HG03025 (cell line): ENCODE measurements around the gene CD48.
"Not testable (repeated sequence)": the region's sequence is repeated elsewhere in the genome, so short reads cannot be mapped to it uniquely, and the experiment has no call there.

Experiments used
- ATAC-seq: cut with Tn5 transposase; IDR thresholded peaks from one replicate; pipeline ENCODE4 v1.9.1; 2021; ENCODE audit warnings: mild to moderate bottlenecking, moderate library complexity; ENCODE audit not compliant: unreplicated experiment, low FRiP score

CD48 gene

DNA sequence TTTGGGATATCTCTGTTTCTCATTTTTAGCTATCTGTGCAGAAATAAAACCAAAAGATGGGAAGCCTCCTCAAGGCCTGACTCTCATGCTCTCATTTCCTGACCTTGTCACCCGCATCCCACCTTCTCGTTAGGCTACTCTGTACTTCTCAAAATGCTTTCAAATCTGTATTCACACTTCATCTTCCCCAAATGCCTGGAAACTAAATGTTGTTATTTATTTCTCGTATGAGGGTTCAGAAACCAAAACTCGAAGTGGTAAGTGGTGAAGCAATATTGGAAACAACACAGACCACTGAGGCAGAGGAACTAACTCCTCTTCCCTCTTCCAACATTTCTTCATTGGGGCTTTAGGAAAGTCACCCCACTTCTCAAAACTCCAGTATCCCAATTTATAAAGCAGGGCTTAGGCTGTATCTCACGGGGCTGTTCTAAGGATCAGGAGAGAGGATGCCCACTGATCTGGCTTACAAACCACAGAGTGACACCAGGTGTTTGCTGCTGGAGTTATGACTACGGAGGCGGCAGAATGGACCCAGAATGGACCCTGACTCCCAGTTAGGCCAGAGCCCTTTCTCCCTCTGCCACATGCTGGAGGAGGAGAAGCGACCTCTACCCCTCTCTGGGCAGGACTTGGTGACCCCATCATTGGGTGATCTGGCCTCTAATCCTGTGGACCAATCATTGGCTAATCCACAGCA is 31.0 kb upstream of the CD48 start:
- ATAC-seq, result no peak

DNA sequence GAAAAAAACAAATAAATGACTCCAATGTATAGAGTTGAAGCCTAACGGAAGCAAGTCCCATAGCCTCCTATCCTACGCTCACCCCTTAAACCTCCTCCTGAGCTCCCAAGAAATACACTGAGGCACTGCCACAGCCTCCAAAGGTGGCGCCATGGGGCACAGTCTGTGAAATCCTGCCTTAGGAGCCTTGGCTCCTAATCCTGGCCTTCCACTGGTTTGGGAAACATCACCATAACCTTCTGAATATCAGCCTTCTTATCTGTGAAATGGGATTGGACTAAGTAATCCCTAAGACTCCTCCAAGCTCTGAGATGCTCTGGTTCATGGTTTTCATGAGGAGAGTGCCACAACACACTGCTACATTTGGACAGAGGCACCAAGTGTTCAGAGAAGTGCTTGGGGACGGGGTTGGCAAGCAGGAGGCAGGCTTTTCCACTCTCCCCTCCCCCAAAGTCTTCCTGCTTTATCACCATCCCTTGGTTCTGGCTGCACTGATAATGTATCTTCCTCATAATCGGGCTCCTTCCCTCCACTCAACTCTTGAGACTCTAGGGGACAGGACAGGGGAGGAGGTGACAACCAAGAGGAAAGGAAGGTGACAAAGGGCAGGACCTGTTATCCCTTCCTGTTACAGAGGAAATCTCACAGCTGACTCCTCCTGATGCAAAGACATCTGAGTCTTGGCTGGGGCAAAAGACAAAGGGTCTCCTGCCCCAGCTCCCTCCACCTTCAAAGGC is 30.2 kb upstream of the CD48 start:
- no peak for ATAC-seq

DNA sequence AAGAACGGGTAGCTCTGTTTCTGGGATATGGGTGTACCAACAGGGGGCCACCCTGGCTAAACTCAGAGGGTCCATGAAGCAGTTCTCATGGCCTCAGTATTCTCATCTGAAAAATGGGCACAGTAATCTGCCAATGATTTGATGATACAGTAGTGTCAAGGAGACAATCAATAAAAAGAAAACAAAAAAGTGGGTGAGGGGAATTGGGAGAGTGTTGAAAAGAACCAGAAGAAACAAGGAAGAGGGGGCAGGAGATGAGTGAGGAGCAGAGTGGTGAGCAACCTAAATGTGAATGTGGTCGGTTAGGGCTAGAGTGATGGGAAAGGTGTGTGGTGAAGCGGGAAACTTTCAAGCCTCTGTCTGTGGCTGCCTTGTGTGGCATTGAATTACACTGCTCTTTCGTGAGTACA is 29.5 kb upstream of the CD48 start:
- ATAC-seq, result no peak

DNA sequence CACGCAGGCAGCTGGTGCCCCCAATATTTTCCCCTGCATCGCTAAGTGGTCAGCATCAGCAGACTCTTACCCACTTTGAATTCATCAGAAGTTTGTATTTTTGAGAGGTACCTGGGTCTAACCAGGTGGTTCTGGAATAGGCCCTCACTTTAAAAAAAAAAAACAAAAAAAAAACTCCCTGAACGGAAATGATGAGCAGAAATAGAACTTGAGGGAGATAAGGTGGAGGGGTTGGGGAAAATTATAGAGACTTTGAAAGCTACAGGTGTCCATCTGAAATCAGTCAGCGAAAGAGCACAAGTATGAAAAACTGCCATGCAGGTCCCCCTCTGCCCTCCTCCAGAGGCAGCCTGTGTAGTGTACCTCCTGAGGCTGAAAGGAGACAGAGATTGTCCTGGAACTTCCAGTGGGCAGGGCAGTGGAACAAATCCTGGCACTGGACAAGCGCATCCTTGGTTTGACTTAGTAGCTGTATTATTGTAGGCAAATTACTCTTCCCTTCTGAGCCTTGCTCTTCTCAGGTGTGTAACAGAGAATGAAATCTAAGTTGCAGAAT is 28.6 kb upstream of the CD48 start:
- ATAC-seq, result no peak

DNA sequence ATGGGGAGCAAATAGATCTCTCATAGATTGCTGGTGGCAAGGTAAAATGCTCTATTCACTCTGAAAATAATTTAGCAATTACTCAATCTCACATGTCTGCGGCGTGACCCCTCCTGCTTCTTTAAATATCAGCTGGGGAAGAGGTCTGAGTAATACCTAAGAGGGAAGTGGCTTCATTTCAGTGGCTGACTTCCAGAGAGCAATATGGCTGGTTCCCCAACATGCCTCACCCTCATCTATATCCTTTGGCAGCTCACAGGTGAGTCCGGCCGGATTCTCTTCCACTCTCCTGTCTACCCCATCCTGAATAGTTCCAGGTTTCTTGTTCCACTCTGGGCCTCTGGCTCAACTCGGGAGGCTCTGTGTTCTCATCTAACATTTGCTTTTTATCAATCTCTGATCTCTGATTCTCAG is 27.5 kb upstream of the CD48 start, which contains the start of gene SLAMF7:
Gene SLAMF7 (plus strand): TSS at position 150 of the 414 bp plus-strand sequence. CDS start 55 bp downstream, at position 205.
- no peak for ATAC-seq

DNA sequence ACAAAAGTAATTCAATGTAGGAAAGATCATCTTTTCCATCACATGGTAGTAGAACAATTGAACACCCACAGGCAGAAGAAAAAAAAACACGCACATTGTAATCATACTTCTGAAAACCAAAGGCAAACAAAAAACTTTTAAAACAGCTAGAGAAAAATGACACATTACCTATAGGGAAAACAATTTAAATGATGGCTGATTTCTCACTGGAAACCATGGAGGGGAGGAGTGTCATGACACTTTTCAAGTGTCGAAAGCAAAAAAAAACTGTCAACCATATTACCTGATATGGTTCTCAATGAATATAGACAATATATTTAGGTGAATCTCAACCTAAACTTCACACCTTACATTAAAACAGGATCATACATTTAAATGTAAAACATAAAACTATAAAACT is 26.6 kb upstream of the CD48 start:
- no peak for ATAC-seq

DNA sequence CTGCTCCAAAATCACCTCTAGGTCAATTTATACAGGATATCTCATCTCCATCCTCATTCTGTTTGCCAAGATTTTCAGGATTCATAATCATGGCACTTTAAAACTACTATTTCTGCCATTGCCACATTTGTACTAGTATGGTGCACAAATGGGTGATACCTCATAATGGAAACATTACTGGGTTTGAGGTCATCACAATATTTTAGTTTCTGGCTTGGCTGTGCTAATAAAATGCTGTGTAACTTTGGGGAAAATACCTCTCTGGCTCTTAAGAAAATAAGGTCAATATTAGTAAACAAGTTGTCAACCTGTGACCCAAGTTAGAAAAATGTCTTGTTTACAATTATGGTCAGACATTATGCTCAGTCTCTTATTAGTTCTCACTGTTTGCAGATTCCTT is 22.7 kb upstream of the CD48 start:
- ATAC-seq, result no peak

DNA sequence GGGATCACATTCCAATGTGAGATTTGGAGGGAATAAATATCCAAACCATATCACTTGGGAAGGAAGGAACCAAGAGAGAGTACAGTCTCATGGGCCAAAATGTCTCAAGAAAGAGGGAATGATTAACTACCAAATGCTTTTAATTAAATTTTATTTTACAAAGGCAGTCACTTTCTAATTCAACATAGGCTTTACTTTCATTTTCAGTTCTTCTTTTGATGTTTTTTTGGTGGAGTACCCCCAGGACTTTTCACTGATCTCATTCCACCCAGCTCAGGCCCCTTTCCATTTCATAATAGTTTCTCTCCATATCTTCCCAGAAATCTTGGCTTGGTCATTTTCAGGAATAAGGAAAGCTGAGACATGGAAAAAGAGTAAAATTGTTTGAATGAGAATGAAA is 22.3 kb upstream of the CD48 start:
- ATAC-seq, result no peak

DNA sequence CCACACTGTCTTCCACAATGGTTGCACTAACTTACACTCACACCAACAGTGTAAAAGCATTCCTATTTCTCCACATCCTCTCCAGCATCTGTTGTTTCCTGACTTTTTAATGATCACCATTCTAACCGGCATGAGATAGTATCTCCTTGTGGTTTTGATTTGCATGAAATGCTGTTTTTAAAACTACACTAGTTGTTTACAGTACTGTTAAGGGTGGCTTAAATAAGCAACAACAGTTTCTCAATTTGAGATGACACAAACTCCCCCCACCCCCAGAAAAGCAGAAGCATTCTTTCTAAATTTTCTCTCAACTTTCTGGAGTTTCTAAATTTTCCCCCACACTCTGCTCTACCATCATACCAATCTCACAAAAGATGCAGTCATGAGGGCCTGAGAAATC is 20.4 kb upstream of the CD48 start:
- peak; percentile 53 for ATAC-seq

DNA sequence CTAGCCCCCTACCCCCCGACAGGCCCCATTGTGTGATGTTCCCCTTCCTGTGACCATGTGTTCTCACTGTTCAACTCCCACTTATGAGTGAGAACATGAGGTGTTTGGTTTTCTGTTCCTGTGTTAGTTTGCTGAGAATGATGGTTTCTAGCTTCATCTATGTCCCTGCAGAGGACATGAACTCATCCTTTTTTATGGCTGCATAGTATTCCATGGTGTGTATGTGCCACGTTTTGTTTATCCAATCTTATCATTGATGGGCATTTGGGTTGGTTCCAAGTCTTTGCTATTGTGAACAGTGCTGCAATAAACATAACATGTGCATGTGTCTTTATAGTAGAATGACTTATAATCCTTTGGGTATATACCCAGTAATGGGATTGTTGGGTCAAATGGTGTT is 19.9 kb upstream of the CD48 start:
- not testable (repeated sequence) for ATAC-seq

DNA sequence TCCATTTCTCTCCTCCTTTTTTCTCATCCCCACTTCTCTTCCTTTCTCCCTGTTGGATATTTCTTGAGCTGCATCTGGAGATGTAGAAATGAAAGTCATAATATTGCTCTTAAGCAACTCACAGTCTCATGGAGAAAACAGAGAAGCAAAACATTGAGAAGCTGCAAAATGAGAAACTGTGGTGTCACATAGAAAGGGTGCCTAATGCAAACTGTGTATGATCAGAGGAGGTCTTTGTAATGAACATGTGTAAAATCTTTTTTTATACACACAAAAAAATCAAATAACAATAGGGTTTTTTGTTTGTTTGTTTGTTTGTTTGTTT is 15.7 kb upstream of the CD48 start:
- ATAC-seq, result no peak

DNA sequence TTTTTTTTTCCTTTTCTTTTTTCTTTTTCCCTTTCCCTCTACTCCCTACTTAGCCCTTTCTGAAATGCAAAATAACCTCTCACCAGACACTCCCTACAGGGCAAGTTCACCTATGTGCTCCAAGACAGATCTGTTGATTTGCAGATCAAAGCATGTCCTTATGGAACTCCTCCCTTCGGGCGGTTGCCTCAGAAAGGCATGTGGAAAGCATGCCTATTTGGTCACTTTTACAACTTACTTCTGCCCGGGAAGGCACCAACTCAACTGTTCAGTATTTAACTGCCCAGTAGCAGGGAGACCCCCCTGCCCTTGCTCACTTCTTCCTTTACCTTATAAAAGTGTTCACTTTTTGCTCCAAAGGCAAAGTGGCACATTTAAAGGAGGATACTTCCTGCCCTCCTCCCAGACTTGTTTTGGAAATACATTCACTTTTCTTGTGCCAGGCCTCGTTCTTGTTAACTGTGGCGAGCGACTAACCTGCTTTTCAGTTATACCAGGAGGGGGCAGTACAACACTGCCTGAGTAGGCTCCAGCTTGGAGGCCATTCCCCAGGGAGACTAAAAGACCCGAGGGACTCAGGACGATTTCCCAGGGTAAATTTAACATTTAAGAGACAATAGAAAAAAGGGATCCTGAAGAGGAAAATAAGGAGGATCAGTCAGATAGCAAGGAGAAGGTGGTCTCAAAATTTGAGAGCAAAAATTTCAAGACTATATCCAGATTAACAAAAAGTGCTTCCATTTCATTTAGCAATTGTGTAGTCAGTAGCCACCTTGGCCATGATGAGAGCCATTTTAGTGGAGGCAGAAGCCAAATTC is 15.1 kb upstream of the CD48 start:
- ATAC-seq, result no peak

DNA sequence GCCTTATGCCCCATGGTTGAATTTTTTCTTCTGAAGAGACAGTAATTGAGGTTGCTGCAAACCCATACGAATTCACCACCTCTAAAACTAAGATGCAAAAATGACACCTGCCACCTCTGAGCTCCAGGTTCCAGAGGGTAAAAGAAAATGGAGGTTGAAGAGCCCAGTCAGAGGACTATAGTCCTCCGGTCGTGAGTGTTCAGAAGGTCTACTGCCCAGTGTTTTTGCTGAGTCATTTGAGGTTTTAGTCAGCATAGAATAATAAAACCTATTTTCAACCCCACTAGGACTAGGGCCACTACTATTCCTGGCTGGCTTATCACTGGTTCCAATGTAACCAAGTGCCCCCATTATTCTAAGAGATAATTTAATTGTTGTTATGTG is 14.5 kb upstream of the CD48 start:
- ATAC-seq, result no peak

DNA sequence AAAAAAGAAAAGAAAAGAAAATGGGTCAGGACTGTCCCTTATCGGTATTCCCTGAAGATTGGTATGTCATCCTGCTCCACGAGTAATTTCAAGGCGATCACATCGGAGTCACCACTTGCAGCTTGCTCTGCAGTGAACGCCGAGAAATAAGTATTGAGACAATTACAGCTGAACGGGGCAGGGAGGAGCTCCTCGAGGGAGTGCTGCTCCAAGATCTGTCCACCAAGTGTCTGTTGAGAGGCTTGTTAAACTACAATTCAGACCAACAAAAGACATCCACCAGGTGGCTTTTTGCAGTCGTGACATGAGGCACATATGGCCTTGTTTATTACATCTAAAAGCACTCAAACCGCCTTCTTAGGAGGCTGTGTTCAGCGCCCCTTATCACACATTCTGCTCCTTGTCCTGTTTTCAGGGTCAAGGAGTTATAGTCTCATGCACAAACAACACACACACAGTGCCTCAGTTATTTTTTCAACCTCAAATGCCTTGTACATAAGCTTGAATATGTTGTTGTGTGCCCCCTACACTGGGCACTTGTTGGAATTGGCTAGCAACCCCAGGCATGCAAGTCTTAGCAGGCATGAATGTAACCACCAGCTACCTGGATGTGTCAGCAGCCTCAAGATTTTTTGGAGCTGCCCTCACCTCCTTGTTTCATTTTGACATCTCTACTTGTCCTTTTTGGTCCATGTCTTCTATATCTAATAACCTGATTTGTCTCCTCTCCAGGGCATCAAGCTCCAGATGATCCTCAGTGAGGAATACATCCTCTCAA is 13.0 kb upstream of the CD48 start:
- ATAC-seq, result no peak

DNA sequence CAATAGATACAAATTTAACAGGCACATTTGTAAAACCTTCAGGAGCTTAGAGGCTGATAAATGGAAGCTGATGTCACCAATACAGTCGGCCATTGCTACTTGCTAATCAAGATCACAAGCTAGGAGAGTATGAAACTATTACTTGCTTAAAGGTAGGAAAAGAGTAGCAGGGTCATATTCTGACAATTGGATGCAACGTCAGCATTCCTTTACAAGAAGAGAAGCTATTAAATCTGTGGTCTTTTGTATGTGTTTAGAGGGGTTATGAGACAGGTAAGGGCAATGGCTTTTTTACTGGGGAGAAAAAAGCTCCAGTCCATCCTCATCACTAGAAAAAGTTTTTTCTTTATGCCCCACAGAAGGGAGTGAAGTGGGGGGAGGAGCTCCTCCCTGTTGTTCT is 11.7 kb upstream of the CD48 start:
- no peak for ATAC-seq

DNA sequence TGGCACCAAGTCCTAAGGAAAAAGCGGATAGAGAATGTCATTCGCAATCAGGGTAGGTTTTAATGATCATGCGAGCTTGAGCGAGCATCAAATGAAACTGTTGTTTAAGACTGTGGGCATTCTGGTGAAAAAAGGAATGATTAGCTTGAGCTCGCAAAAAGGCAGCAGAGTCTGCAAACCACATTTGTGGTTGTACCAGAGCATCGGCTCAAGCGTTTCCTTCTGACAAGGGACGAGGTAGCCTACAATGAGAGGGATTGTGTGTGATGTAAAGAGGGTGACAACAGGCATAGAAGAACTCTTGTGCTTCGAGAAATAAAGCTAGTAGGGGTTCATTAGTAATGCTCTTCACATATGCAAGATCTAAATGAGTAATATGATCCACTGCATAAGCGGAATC is 11.1 kb upstream of the CD48 start:
- no peak for ATAC-seq

DNA sequence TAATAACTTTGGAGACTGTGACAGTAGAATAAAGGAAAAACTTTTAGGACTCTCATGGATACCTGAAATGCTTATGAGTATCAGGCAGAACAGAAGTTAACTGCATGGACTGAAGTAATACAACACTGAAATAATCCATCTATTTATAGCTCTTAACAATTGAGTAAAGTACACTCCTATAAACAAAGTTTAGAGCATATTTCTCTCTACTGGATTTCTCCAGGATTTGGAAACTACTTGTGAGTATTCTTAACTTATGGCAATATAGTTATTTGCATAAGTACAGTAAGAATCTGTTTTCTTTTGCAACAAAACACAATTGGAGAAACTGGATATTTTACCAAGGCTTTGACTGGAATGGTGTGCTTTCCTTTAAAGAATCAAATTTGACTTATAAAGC is 9.9 kb upstream of the CD48 start:
- no peak for ATAC-seq

DNA sequence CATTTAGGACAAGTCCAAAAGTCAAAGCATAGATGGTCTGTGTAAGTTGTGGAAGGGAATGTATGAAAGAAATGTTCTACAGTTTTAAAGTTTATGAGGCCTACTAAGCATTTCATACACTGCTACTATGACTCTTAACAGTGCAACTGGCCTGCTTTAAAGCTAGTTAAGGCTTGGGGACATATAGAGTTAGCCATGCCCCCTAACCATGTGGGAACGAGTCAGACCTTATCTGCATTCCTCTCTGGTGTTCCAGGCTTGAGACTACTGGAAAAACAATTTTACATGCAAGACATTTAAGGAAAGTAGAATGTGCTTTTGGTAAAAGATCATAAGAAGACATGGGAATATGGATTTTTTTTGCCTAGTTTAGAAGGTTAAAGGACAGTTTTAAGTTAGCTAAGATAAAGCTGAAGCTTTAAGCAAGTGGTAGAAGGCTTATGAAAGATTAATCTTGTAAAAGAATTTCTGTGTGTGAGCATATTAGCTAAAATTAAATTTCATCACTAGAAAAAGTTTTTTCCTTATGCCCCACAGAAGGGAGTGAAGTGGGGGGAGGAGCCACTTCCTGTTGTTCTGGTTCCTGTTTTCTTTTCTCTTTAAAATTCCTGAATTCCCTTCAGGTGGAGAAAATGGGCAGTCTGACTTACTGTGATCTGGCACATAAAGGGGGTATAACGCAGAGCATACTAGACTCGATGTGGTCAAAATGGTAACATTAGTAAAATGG is 8.9 kb upstream of the CD48 start:
- ATAC-seq, result no peak

DNA sequence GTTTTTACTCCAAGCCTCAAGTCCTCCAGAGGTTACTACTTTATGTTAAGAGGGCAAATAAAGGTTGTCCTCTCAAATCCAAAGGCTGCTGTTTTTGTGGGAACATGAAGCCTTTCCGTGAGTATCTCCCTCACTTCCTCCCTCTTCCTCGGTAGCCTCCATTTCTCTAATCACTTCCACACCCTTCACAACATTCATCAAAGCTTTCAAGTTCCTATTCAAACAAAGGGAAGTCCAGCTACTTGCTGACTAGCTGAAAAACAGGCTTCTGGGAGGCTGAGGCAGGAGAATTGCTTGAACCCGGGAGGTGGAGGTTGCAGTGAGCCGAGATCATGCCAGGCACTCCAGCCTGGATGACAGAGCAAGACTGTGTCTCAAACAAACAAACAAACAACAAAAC is 6.6 kb upstream of the CD48 start:
- no peak for ATAC-seq

DNA sequence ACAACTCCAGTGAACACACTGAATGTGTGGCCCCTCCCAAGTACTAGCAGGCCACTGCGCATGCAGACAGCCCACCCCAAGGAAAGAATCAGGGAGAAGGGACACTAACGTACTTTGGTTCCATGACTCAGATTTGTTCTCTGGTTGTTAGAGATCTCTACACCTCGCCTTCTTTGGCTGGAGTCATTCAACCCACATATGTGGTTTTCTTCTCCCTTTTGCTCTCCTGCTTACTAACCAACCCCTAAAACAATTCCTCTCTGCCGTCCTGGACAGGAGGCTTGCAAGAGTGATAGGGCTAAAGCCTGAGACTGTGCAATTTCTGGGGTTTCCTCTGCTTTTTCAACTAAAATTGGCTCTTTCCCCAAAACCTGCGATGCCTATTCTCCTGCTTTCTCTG is 5.7 kb upstream of the CD48 start:
- no peak for ATAC-seq
